HCT116 (cell line): ENCODE data around the gene STK32B. TPM values are rescaled to one million over a fixed set of nuclear protein-coding genes. Genes with fewer than 3 reads are reported as not detected.

Source experiments
- ATAC-seq: fragments of 200-7000 bp; cut with Tn5 transposase; 2 replicates; pipeline ENCODE4 v1.9.1; 2020; ENCODE audit warnings: mild to moderate bottlenecking, moderate library complexity
- BruUV-seq: library from RNA; stranded (reverse); fragments of 400-500 nt; replicated peaks from 2 replicates; lab custom pipeline; 2021; lab: Mats Ljungman, UMichigan
- CTCF ChIA-PET: fragments of 300-600 bp; sonication (Branson Sonifier 250); formaldehyde crosslinking; loops from one replicate; lab custom pipeline; 2021; ENCODE audit warnings: antibody characterized with exemption; lab: Charles Lee
- POLR2A ChIA-PET: fragments of 300-600, 350-600 bp; sonication (Branson Sonifier 250); formaldehyde crosslinking; loops from one replicate; lab custom pipeline; 2021; ENCODE audit warnings: antibody characterized with exemption; lab: Charles Lee
- RAD21 ChIA-PET, 2 experiments: fragments of 300-600 bp; sonication (Branson Sonifier 250); formaldehyde crosslinking; loops; one replicate each; lab custom pipeline; 2023; ENCODE audit warnings: low total read pairs in 2 of 2; ENCODE audit not compliant: uncharacterized antibody in 2 of 2, unreplicated experiment in 2 of 2, low non-redundant PET in 1 of 2; lab: Charles Lee
- DNase-seq: peaks from one replicate; pipeline ENCODE4 v3.0.0-alpha.2; 2010; ENCODE audit warnings: low read depth, low spot score
- H2AFZ ChIP-seq: fragments of 200-600 bp; shearing (Covaris generic), sonication (generic); 2 replicates; pipeline ENCODE4 v1.6.1; 2017; ENCODE audit warnings: low read depth, mixed run types, mixed read lengths, antibody characterized with exemption, low read length; ENCODE audit not compliant: poor library complexity, severe bottlenecking
- H3K27ac ChIP-seq: 2 replicates; pipeline ENCODE4 v1.5.1; 2012; ENCODE audit warnings: low read depth, low read length
- H3K27me3 ChIP-seq: fragments of 200-600 bp; sonication (generic); 2 replicates; pipeline ENCODE4 v1.6.1; 2016; ENCODE audit warnings: mixed run types, low read length, mixed read lengths; ENCODE audit not compliant: insufficient read depth
- H3K36me3 ChIP-seq, 2 experiments: fragments of 200-500 bp in 1 of 2; fragments of 200-600 bp in 1 of 2; sonication (Bioruptor generic) in 1 of 2; sonication (generic) in 1 of 2; 2 replicates each; pipeline versions ENCODE4 v1.5.1 to v1.6.1; 2014 to 2016; ENCODE audit warnings: low read length in 2 of 2, inconsistent platforms in 1 of 2, mixed read lengths in 1 of 2, mixed run types in 1 of 2; ENCODE audit not compliant: insufficient read depth in 2 of 2, control insufficient read depth in 1 of 2
- H3K4me1 ChIP-seq, 2 experiments: fragments of 200-600 bp in 1 of 2; sonication (generic) in 1 of 2; 2 replicates each; pipeline versions ENCODE4 v1.5.1 to v1.6.1; 2012 to 2017; ENCODE audit warnings: low read length in 2 of 2, inconsistent platforms in 1 of 2, mild to moderate bottlenecking in 1 of 2, mixed read lengths in 1 of 2, mixed run types in 1 of 2, moderate library complexity in 1 of 2; ENCODE audit not compliant: insufficient read depth in 2 of 2, control insufficient read depth in 1 of 2
- H3K4me2 ChIP-seq: fragments of 200-600 bp; sonication (generic); 2 replicates; pipeline ENCODE4 v1.6.1; 2017; ENCODE audit warnings: mixed run types, low read length, mixed read lengths
- H3K4me3 ChIP-seq, 2 experiments: fragments of 200-600 bp in 1 of 2; sonication (generic) in 1 of 2; replicated peaks in 1 of 2; 2 replicates each; pipeline ENCODE4 v1.5.1; 2011 to 2016; ENCODE audit warnings: low read length in 2 of 2, control low read depth in 1 of 2, low read depth in 1 of 2, mild to moderate bottlenecking in 1 of 2, mixed read lengths in 1 of 2, mixed run types in 1 of 2
- H3K79me2 ChIP-seq: fragments of 200-600 bp; sonication (generic); 2 replicates; pipeline ENCODE4 v1.6.1; 2017; ENCODE audit warnings: mild to moderate bottlenecking, mixed run types, low read length, moderate library complexity, mixed read lengths; ENCODE audit not compliant: insufficient read depth
- H3K9ac ChIP-seq: fragments of 200-600 bp; sonication (generic); 2 replicates; pipeline ENCODE4 v1.6.1; 2016; ENCODE audit warnings: low read length, mixed read lengths
- H3K9me2 ChIP-seq: fragments of 200-600 bp; sonication (generic), shearing (Covaris generic); 2 replicates; pipeline ENCODE4 v1.6.1; 2017; ENCODE audit warnings: mixed run types, mild to moderate bottlenecking, moderate library complexity; ENCODE audit not compliant: insufficient read depth
- H3K9me3 ChIP-seq, 2 experiments: fragments of 200-500 bp in 1 of 2; fragments of 200-600 bp in 1 of 2; sonication (Bioruptor generic) in 1 of 2; sonication (generic) in 1 of 2; 2 replicates each; pipeline ENCODE4 v1.6.1; 2014 to 2017; ENCODE audit warnings: low read length in 2 of 2, mixed read lengths in 2 of 2, inconsistent platforms in 1 of 2, low read depth in 1 of 2, mild to moderate bottlenecking in 1 of 2, mixed run types in 1 of 2, moderate library complexity in 1 of 2; ENCODE audit not compliant: control insufficient read depth in 1 of 2, insufficient read depth in 1 of 2
- H4K20me1 ChIP-seq: fragments of 200-600 bp; sonication (generic), shearing (Covaris generic); 2 replicates; pipeline ENCODE4 v1.6.1; 2017; ENCODE audit warnings: mixed run types, mild to moderate bottlenecking, moderate library complexity; ENCODE audit not compliant: insufficient read depth
- CBX3 ChIP-seq: IDR thresholded peaks from 2 replicates; pipeline ENCODE4 v1.6.1; 2012; ENCODE audit warnings: low read depth
- CEBPB ChIP-seq: IDR thresholded peaks from 2 replicates; pipeline ENCODE4 v1.6.1; 2012; ENCODE audit warnings: low read depth
- EGR1 ChIP-seq: IDR thresholded peaks from 2 replicates; pipeline ENCODE4 v1.6.1; 2012; ENCODE audit warnings: low read depth
- ELF1 ChIP-seq: IDR thresholded peaks from 2 replicates; pipeline ENCODE4 v1.6.1; 2012; ENCODE audit warnings: low read depth, borderline replicate concordance
- EZH2phosphoT487 ChIP-seq: fragments of 200-600 bp; IDR thresholded peaks from 2 replicates; pipeline ENCODE4 v1.6.1; 2018; ENCODE audit warnings: antibody characterized with exemption, borderline replicate concordance
- FOSL1 ChIP-seq: IDR thresholded peaks from 2 replicates; pipeline ENCODE4 v1.6.1; 2012; ENCODE audit warnings: low read depth
- JUND ChIP-seq: IDR thresholded peaks from 2 replicates; pipeline ENCODE4 v1.6.1; 2012
- POLR2A ChIP-seq: IDR thresholded peaks from 2 replicates; pipeline ENCODE4 v1.7.0; 2011; ENCODE audit warnings: borderline replicate concordance; ENCODE audit not compliant: insufficient read depth, insufficient read length; ENCODE audit errors: extremely low read depth
- RAD21 ChIP-seq: IDR thresholded peaks from 2 replicates; pipeline ENCODE4 v1.6.1; 2012; ENCODE audit warnings: low read depth, mild to moderate bottlenecking
- SP1 ChIP-seq: IDR thresholded peaks from 2 replicates; pipeline ENCODE4 v1.6.1; 2012; ENCODE audit warnings: low read depth
- SRF ChIP-seq: IDR thresholded peaks from 2 replicates; pipeline ENCODE4 v1.6.1; 2012; ENCODE audit warnings: low read depth
- TCF7L2 ChIP-seq: IDR thresholded peaks from 2 replicates; pipeline ENCODE4 v1.7.0; 2011; ENCODE audit warnings: borderline replicate concordance, inconsistent platforms; ENCODE audit not compliant: insufficient read depth, insufficient read length; ENCODE audit errors: extremely low read depth
- ZFX ChIP-seq: fragments of 450-650 bp; IDR thresholded peaks from 2 replicates; pipeline ENCODE4 v1.6.1; 2017
- intact Hi-C: fragments of 100-400 bp; cut with micrococcal nuclease; formaldehyde crosslinking; loops from 2 replicates; pipeline ENCODE4 v1.10.0; 2022
- total RNA-seq: library from RNA; stranded (reverse); gene quantifications from one replicate; pipeline ENCODE4 v1.2.1, GENCODE V29; 2021; ENCODE audit not compliant: unreplicated experiment
- TF ChIP-seq, protein P1 (sequence below): IDR thresholded peaks from 2 replicates; pipeline ENCODE4 v1.6.1; 2011; ENCODE audit warnings: mild to moderate bottlenecking, low read length, moderate library complexity; ENCODE audit not compliant: insufficient replicate concordance; ENCODE audit errors: extremely low read depth
- TF ChIP-seq, protein P2 (sequence below): IDR thresholded peaks from 2 replicates; pipeline ENCODE4 v1.6.1; 2012
- TF ChIP-seq, protein P3 (sequence below), 3 experiments: fragments of 200-600 bp in 1 of 3; sonication (generic) in 1 of 3; IDR thresholded peaks in 2 of 3; conservative IDR thresholded peaks in 1 of 3; 2 replicates each; pipeline ENCODE4 v1.5.1; 2012 to 2017; ENCODE audit warnings: low read depth in 2 of 3, low read length in 2 of 3, antibody characterized with exemption in 1 of 3, borderline replicate concordance in 1 of 3, control low read depth in 1 of 3, mild to moderate bottlenecking in 1 of 3, mixed read lengths in 1 of 3, mixed run types in 1 of 3, moderate library complexity in 1 of 3; ENCODE audit not compliant: insufficient read depth in 1 of 3
- TF ChIP-seq, protein P4 (sequence below): IDR thresholded peaks from 2 replicates; pipeline ENCODE4 v1.6.1; 2012; ENCODE audit warnings: low read depth

Gene STK32B
- total RNA-seq, 1 experiment from 2014 or later = not detected

DNA sequence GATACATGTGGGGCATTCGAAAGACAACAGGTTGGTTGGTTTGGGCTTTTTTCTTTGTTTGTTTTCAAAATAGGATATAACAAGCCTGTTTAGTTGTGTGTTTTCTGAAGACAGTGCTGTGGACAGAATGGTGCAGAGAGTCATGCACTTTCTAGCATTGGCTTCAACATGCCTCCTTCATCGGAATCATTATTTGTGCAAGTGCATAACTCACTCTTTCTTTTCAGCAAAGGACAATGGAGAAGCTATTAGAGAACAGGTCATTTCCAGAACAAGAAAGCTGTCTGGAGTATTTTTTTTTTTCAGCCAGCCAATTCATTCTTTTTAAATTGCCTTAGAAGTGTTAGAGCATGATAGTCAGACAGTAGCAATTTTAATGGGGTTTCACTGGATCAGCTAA is 225.8 kb downstream of the STK32B start:
- POLR2A ChIA-PET = no interaction called here
- TF ChIP-seq CBX3 = no peak
- TF ChIP-seq, protein P1, sequence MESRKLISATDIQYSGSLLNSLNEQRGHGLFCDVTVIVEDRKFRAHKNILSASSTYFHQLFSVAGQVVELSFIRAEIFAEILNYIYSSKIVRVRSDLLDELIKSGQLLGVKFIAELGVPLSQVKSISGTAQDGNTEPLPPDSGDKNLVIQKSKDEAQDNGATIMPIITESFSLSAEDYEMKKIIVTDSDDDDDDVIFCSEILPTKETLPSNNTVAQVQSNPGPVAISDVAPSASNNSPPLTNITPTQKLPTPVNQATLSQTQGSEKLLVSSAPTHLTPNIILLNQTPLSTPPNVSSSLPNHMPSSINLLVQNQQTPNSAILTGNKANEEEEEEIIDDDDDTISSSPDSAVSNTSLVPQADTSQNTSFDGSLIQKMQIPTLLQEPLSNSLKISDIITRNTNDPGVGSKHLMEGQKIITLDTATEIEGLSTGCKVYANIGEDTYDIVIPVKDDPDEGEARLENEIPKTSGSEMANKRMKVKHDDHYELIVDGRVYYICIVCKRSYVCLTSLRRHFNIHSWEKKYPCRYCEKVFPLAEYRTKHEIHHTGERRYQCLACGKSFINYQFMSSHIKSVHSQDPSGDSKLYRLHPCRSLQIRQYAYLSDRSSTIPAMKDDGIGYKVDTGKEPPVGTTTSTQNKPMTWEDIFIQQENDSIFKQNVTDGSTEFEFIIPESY = no peak
- no peak for TF ChIP-seq ZFX
- no peak for TF ChIP-seq RAD21
- TF ChIP-seq TCF7L2 = no peak
- TF ChIP-seq, protein P2, sequence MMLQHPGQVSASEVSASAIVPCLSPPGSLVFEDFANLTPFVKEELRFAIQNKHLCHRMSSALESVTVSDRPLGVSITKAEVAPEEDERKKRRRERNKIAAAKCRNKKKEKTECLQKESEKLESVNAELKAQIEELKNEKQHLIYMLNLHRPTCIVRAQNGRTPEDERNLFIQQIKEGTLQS = no peak
- no peak for TF ChIP-seq CEBPB
- no peak for TF ChIP-seq SP1
- TF ChIP-seq EGR1 = no peak
- TF ChIP-seq EZH2phosphoT487 = no peak
- no peak for TF ChIP-seq JUND
- TF ChIP-seq SRF = no peak
- TF ChIP-seq, protein P3, sequence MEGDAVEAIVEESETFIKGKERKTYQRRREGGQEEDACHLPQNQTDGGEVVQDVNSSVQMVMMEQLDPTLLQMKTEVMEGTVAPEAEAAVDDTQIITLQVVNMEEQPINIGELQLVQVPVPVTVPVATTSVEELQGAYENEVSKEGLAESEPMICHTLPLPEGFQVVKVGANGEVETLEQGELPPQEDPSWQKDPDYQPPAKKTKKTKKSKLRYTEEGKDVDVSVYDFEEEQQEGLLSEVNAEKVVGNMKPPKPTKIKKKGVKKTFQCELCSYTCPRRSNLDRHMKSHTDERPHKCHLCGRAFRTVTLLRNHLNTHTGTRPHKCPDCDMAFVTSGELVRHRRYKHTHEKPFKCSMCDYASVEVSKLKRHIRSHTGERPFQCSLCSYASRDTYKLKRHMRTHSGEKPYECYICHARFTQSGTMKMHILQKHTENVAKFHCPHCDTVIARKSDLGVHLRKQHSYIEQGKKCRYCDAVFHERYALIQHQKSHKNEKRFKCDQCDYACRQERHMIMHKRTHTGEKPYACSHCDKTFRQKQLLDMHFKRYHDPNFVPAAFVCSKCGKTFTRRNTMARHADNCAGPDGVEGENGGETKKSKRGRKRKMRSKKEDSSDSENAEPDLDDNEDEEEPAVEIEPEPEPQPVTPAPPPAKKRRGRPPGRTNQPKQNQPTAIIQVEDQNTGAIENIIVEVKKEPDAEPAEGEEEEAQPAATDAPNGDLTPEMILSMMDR (IDR thresholded peaks at IDR 0.05 in 2 of 3, conservative IDR thresholded peaks at IDR 0.05 in 1 of 3; ENCODE audit: borderline replicate concordance in 1 of 3, insufficient read depth in 1 of 3, low read depth in 2 of 3, low read length in 2 of 3) = no peak
- TF ChIP-seq, protein P4, sequence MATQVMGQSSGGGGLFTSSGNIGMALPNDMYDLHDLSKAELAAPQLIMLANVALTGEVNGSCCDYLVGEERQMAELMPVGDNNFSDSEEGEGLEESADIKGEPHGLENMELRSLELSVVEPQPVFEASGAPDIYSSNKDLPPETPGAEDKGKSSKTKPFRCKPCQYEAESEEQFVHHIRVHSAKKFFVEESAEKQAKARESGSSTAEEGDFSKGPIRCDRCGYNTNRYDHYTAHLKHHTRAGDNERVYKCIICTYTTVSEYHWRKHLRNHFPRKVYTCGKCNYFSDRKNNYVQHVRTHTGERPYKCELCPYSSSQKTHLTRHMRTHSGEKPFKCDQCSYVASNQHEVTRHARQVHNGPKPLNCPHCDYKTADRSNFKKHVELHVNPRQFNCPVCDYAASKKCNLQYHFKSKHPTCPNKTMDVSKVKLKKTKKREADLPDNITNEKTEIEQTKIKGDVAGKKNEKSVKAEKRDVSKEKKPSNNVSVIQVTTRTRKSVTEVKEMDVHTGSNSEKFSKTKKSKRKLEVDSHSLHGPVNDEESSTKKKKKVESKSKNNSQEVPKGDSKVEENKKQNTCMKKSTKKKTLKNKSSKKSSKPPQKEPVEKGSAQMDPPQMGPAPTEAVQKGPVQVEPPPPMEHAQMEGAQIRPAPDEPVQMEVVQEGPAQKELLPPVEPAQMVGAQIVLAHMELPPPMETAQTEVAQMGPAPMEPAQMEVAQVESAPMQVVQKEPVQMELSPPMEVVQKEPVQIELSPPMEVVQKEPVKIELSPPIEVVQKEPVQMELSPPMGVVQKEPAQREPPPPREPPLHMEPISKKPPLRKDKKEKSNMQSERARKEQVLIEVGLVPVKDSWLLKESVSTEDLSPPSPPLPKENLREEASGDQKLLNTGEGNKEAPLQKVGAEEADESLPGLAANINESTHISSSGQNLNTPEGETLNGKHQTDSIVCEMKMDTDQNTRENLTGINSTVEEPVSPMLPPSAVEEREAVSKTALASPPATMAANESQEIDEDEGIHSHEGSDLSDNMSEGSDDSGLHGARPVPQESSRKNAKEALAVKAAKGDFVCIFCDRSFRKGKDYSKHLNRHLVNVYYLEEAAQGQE = no peak
- no peak for TF ChIP-seq POLR2A
- no peak for TF ChIP-seq FOSL1
- no peak for TF ChIP-seq ELF1
- no peaks in the 10 kb centered on the region for H3K9me2 ChIP-seq

More for the DNA sequence above, 225.8 kb downstream of the STK32B start:
- no peaks in the 10 kb centered on the region for H3K4me1 ChIP-seq
- H2AFZ ChIP-seq = no peak overlapping the region
- intact Hi-C loops = no loop called here
- BruUV-seq = no TSS peak
- DNase-seq (no peak), ATAC-seq (no peak)
- H3K27me3 ChIP-seq = peaks cover 3% of the 10 kb centered on the region; the same call in 1 of the 2 replicates
- H3K79me2 ChIP-seq = no peaks in the 10 kb centered on the region
- H4K20me1 ChIP-seq = no peaks in the 10 kb centered on the region
- no peaks in the 10 kb centered on the region for H3K9me3 ChIP-seq
- no peak overlapping the region for H3K27ac ChIP-seq
- no peak overlapping the region for H3K9ac ChIP-seq
- ChIA-PET CTCF (no interaction called here), RAD21 (no interaction called here)
- H3K36me3 ChIP-seq = no peaks in the 10 kb centered on the region
- no peak overlapping the region for H3K4me3 ChIP-seq
- H3K4me2 ChIP-seq = no peak overlapping the region
